BJ (cell line): ENCODE measurements around the gene RPS18. TPM values are rescaled to one million over a fixed set of nuclear protein-coding genes. Genes with fewer than 3 reads are reported as not detected.
"Not testable (repeated sequence)": the region's sequence is repeated elsewhere in the genome, so short reads cannot be mapped to it uniquely, and the experiment has no call there.

ENCODE experiments used
- CTCF ChIA-PET: fragments of 350-600 bp; formaldehyde crosslinking; extraction: SDS; loops from one replicate; lab custom pipeline; 2021; ENCODE audit warnings: antibody characterized with exemption, inconsistent platforms; lab: Yijun Ruan, JAX
- POLR2A ChIA-PET: fragments of 300-600 bp; sonication (Branson Sonifier 250); formaldehyde crosslinking; extraction: SDS; loops from one replicate; lab custom pipeline; 2021; ENCODE audit warnings: antibody characterized with exemption; lab: Charles Lee
- DNase-seq: peaks from one replicate; pipeline ENCODE4 v3.0.0-alpha.2; 2011; ENCODE audit warnings: low read depth
- H3K27me3 ChIP-seq: 2 replicates; pipeline ENCODE4 v1.6.0; 2011; ENCODE audit warnings: low read length; ENCODE audit not compliant: control insufficient read depth, insufficient read depth
- H3K36me3 ChIP-seq: 2 replicates; pipeline ENCODE4 v1.5.1; 2011; ENCODE audit warnings: low read length; ENCODE audit not compliant: control insufficient read depth, insufficient read depth
- H3K4me3 ChIP-seq: 2 replicates; pipeline ENCODE4 v1.5.1; 2011; ENCODE audit warnings: low read depth, mild to moderate bottlenecking, control low read depth, low read length
- CTCF ChIP-seq: IDR thresholded peaks from 2 replicates; pipeline ENCODE4 v1.5.1; 2011; ENCODE audit warnings: low read depth, mild to moderate bottlenecking, control low read depth, inconsistent platforms, low read length, moderate library complexity; ENCODE audit not compliant: insufficient read depth
- polyA plus RNA-seq: library from polyadenylated mRNA; depleted of rRNA; stranded (reverse); fragments of >200 nt; gene quantifications from 2 replicates; pipeline ENCODE4 v1.2.3, GENCODE V29; 2011

RPS18 gene
- polyA plus RNA-seq, 1 experiment, result 6,433 TPM

DNA sequence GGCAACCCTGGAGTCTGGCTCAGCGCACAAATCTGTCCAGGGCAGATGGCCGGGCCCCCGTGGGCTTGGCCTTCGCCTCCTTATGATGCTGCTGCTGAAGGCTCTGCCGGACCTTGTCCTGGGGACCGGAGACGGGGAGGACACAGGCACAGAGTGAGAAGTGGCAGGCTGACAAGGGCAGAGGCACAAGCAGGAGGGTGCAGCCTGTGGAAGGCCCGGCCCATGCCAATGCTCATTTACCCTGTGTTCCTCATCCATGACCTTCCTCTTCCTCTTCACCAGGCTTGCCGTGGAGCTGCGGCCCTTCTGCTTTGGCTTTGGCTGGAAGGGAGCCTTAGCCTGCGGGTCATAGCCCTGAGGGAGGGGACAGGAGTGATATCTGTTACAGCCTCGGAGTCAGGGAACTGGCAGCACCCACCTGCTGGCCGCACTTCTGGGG is 7.4 kb downstream of the RPS18 start:
- Histone ChIP-seq H3K27me3 (no peaks in the 10 kb centered on the region), H3K36me3 (peaks cover 21% of the 10 kb centered on the region), H3K4me3 (no peak overlapping the region)
- no peak for TF ChIP-seq CTCF
- ChIA-PET CTCF (interaction anchor here (1.2 to 3.7 kb wide), 4 partner anchors 9 to 147 kb away, joined by 5 to 21 read pairs (median 10); partner anchors contain the start of genes RGL2 and WDR46), POLR2A (no interaction called here)
- DNase-seq, result no peak

DNA sequence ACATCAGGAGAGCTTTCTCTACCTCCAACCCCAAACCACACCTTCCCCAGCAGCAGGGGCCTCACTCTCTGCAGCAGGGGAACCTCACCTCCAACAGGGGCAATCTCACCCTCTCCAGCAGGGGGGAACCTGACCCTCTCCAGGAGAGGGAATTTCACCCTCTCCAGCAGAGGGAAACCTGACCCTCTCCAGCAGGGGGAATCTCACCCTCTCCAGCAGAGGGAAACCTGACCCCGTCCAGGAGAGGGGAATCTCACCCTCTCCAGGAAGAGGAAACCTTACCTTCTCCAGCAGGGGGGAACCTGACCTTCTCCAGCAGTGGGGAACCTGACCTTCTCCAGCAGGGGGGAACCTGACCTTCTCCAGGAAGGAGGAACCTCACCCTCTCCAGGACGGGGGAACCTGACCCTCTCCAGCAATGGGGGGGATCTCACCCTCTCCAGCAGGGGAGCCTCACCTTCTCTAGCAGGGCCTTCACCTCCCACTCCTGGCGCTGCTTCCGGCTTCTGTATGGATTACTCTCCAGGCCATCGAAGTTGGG is 8.2 kb downstream of the RPS18 start:
- Histone ChIP-seq H3K27me3 (no peaks in the 10 kb centered on the region), H3K36me3 (peaks cover 21% of the 10 kb centered on the region)
- no peak for DNase-seq

GRCh38 chr6:33280539-33280938 is 8.7 kb downstream of the RPS18 start:
- Histone ChIP-seq H3K27me3 (no peaks in the 10 kb centered on the region), H3K4me3 (no peak overlapping the region), H3K36me3 (peaks cover 19% of the 10 kb centered on the region)
- ChIA-PET POLR2A (no interaction called here), CTCF (no interaction called here)
- TF ChIP-seq CTCF, result no peak
- no peak for DNase-seq

More for the DNA sequence above, 8.2 kb downstream of the RPS18 start:
- ChIA-PET POLR2A (no interaction called here), CTCF (interaction anchor here (3.3 kb wide), 1 partner anchor 19 kb away, joined by 13 read pairs; the partner anchor contains the start of gene RGL2)
- peak; percentile 60 for TF ChIP-seq CTCF
- H3K4me3 ChIP-seq, result no peak overlapping the region

DNA sequence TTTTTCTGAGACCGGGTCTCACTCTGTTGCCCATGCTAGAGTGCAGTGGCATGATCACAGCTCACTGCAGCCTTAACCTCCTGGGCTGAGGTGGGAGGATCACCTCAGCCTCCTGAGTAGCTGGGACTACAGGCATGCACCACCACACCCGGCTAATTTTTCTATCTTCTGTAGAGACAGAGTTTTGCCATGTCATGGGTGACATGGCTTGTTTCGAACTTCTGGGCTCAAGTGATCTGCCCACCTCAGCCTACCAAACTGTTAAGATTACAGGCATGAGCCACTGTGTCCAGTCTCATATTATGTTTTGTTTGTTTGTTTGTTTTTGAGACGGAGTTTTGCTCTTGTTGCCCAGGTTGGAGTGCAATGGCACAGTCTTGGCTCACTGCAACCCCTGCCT is 13.3 kb downstream of the RPS18 start:
- DNase-seq, POLR2A ChIA-PET, H3K4me3 ChIP-seq, H3K27me3 ChIP-seq, CTCF ChIA-PET: not testable (repeated sequence)
- peaks cover 16% of the 10 kb centered on the region for H3K36me3 ChIP-seq

GRCh38 chr6:33286946-33287914 is 15.4 kb downstream of the RPS18 start:
- Histone ChIP-seq H3K36me3 (peaks cover 19% of the 10 kb centered on the region), H3K27me3 (no peaks in the 10 kb centered on the region), H3K4me3 (no peak overlapping the region)
- TF ChIP-seq CTCF, result no peak
- no peak for DNase-seq
- POLR2A ChIA-PET, result interaction anchor here (0.5 kb wide), 1 partner anchor 450 kb away, joined by 7 read pairs; no protein-coding TSS in a partner anchor
- CTCF ChIA-PET, result interaction anchor here (2.9 to 4.0 kb wide), 2 partner anchors 10 to 12 kb away, joined by 21 read pairs; partner anchors contain the start of genes B3GALT4 and RGL2
